ENCODE data around the gene RPSA. TPM values are rescaled to one million over a fixed set of nuclear protein-coding genes. Genes with fewer than 3 reads are reported as not detected.

RPSA gene
- total RNA-seq, 1 donor from 2014 or later: 1,633 TPM

- no peaks in the 10 kb centered on the region for H3K27me3 Mint-ChIP-seq (ENCODE audit: low read depth)
- H3K27ac Mint-ChIP-seq (ENCODE audit: unreplicated experiment): no peak overlapping the region
Measured at GRCh38 chr3:39419742-39420315, 13.3 kb downstream of the RPSA start.

GRCh38 chr3:39420543-39420942 is 14.0 kb downstream of the RPSA start:
- DNase-seq (ENCODE audit: low read depth, low spot score): no peak
- Mint-ChIP-seq H3K27ac (ENCODE audit: unreplicated experiment) (no peak overlapping the region), H3K4me3 (no peak overlapping the region), H3K27me3 (ENCODE audit: low read depth) (no peaks in the 10 kb centered on the region), H3K4me1 (peaks cover 5% of the 10 kb centered on the region), H3K9me3 (no peaks in the 10 kb centered on the region), H3K36me3 (ENCODE audit: low read depth) (no peaks in the 10 kb centered on the region)
- no peak for TF ChIP-seq CTCF (conservative IDR thresholded peaks at IDR 0.05)

More at GRCh38 chr3:39419742-39420315, 13.3 kb downstream of the RPSA start:
- no peak for TF ChIP-seq CTCF (conservative IDR thresholded peaks at IDR 0.05)
- Mint-ChIP-seq H3K4me3 (no peak overlapping the region), H3K9me3 (no peaks in the 10 kb centered on the region), H3K4me1 (peaks cover 5% of the 10 kb centered on the region), H3K36me3 (ENCODE audit: low read depth) (no peaks in the 10 kb centered on the region)
- DNase-seq (ENCODE audit: low read depth, low spot score): no peak

- Mint-ChIP-seq H3K4me3 (no peak overlapping the region), H3K9me3 (no peaks in the 10 kb centered on the region), H3K27ac (ENCODE audit: unreplicated experiment) (no peak overlapping the region), H3K27me3 (ENCODE audit: low read depth) (no peaks in the 10 kb centered on the region), H3K36me3 (ENCODE audit: low read depth) (no peaks in the 10 kb centered on the region), H3K4me1 (no peaks in the 10 kb centered on the region)
- no peak for TF ChIP-seq CTCF (conservative IDR thresholded peaks at IDR 0.05)
- no peak for DNase-seq (ENCODE audit: low read depth, low spot score)
Measured at GRCh38 chr3:39423436-39423970, 17.0 kb downstream of the RPSA start.

- no peak for DNase-seq (ENCODE audit: low read depth, low spot score)
- no peaks in the 10 kb centered on the region for H3K27me3 Mint-ChIP-seq (ENCODE audit: low read depth)
- no peak overlapping the region for H3K4me3 Mint-ChIP-seq
- no peaks in the 10 kb centered on the region for H3K4me1 Mint-ChIP-seq
- no peaks in the 10 kb centered on the region for H3K9me3 Mint-ChIP-seq
- no peak for TF ChIP-seq CTCF (conservative IDR thresholded peaks at IDR 0.05)
- H3K36me3 Mint-ChIP-seq (ENCODE audit: low read depth): no peaks in the 10 kb centered on the region
- no peak overlapping the region for H3K27ac Mint-ChIP-seq (ENCODE audit: unreplicated experiment)
Measured at GRCh38 chr3:39426312-39426711, 19.8 kb downstream of the RPSA start.

GRCh38 chr3:39427506-39427905 is 21.0 kb downstream of the RPSA start:
- no peaks in the 10 kb centered on the region for H3K27me3 Mint-ChIP-seq (ENCODE audit: low read depth)
- TF ChIP-seq CTCF (conservative IDR thresholded peaks at IDR 0.05): no peak
- H3K27ac Mint-ChIP-seq (ENCODE audit: unreplicated experiment): no peak overlapping the region
- H3K4me1 Mint-ChIP-seq: no peaks in the 10 kb centered on the region
- no peak overlapping the region for H3K4me3 Mint-ChIP-seq
- no peaks in the 10 kb centered on the region for H3K36me3 Mint-ChIP-seq (ENCODE audit: low read depth)
- no peak for DNase-seq (ENCODE audit: low read depth, low spot score)
- no peaks in the 10 kb centered on the region for H3K9me3 Mint-ChIP-seq
